ENCODE results near the gene FGF7.

The FGF7 gene

GRCh38 chr15:49528289-49528688 lies 105.2 kb downstream of the FGF7 start:
- TF ChIP-seq, protein P1, sequence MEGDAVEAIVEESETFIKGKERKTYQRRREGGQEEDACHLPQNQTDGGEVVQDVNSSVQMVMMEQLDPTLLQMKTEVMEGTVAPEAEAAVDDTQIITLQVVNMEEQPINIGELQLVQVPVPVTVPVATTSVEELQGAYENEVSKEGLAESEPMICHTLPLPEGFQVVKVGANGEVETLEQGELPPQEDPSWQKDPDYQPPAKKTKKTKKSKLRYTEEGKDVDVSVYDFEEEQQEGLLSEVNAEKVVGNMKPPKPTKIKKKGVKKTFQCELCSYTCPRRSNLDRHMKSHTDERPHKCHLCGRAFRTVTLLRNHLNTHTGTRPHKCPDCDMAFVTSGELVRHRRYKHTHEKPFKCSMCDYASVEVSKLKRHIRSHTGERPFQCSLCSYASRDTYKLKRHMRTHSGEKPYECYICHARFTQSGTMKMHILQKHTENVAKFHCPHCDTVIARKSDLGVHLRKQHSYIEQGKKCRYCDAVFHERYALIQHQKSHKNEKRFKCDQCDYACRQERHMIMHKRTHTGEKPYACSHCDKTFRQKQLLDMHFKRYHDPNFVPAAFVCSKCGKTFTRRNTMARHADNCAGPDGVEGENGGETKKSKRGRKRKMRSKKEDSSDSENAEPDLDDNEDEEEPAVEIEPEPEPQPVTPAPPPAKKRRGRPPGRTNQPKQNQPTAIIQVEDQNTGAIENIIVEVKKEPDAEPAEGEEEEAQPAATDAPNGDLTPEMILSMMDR (IDR thresholded peaks at IDR 0.05) = no peak

GRCh38 chr15:49530092-49530491 lies 107.0 kb downstream of the FGF7 start:
- TF ChIP-seq, protein P1 (IDR thresholded peaks at IDR 0.05) = no peak

Data from LNCAP (cell line).